Measurements from ENCODE around the gene TLE4. TPM values are rescaled to one million over a fixed set of nuclear protein-coding genes. Genes with fewer than 3 reads are reported as not detected.

Gene TLE4
- total and polyA plus RNA-seq, 2 of the 13 experiments (the other 11 are each of a cell fraction or from before 2014, with no cell fraction given) = 2.0 to 2.3 TPM

DNA sequence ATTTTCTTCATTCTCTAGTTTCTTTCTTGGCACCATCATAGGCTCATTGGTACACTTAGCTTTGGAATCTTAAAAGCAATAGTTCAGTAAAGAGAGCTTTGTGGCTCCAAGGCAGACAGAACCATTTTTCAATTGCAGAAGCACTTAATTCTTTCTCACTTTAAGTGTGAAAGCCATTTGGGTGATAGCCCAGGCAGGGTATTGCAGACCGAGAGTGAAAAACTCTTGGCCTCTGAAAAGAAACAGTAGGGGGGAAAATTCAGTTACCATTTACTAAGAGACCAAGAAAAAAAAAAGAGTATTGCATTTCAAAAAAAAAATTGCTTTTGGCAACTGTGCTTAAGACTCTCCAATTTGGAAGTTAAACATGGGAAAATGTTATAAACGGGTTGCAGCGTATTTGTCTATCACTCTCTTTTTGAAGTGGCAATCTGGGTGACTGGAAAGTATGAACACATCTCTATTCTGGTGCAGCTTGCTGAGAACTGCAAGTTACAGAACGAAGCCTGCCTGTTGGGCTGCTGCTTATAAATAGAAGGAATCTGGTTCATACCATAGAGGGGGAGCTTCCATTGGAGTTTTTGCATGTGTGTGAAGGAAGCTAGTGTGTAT, 170.5 kb downstream of the TLE4 start (continued):
- TF ChIP-seq ARID5B (CRISPR knock-in tag; IDR thresholded peaks at IDR 0.05) (no peak), GLI4 (CRISPR knock-in tag; IDR thresholded peaks at IDR 0.05; ENCODE audit: borderline replicate concordance) (no peak), FIP1L1 (IDR thresholded peaks at IDR 0.05; ENCODE audit: borderline replicate concordance, insufficient read depth, low read depth, low read length) (no peak), ZNF607 (CRISPR knock-in tag; IDR thresholded peaks at IDR 0.05; ENCODE audit: borderline replicate concordance) (no peak), SP5 (CRISPR knock-in tag; IDR thresholded peaks at IDR 0.05; ENCODE audit: borderline replicate concordance, low read depth) (no peak), HES4 (CRISPR knock-in tag; IDR thresholded peaks at IDR 0.05; ENCODE audit: borderline replicate concordance) (no peak), TSC22D2 (CRISPR knock-in tag; IDR thresholded peaks at IDR 0.05; ENCODE audit: borderline replicate concordance) (no peak), ZNF891 (CRISPR knock-in tag; IDR thresholded peaks at IDR 0.05) (no peak)

DNA sequence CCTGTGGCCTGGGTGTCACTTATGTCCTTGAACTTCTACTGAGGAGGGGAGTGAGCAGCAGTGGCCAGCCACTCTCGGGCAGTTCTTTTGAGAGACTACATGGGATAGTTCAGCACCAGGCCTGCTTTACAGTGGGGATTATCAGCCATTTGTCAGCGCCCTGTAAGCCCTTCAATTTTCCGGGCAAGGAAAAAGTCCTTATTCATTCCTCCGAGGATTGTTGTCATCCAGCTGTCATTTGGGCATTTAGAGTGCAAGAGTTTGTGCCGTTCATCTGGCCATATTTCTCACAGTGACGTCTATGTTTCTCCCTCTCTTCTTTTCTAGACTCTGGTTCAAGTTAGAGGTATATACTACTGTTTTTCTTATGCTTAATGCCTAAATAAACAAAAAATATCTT, 172.8 kb downstream of the TLE4 start:
- ChIA-PET CTCF (ENCODE audit: low intra/inter-chr PET ratio, low total read pairs) (no interaction called here), POLR2A (no interaction called here)
- H3K36me3 ChIP-seq (replicated peaks in 1 of 2; ENCODE audit: control insufficient read depth in 1 of 2, insufficient read depth in 2 of 2, low read length in 2 of 2) = no peaks in the 10 kb centered on the region
- in situ Hi-C loops (cut with HindIII; ENCODE audit: extremely low pct_ligation_motif_present, low pct_unique_long_range_greater_than_20kb) = no loop called here
- no TSS peak for BruUV-seq (replicated peaks)
- intact Hi-C loops (cut with micrococcal nuclease; ENCODE audit: unreplicated experiment) = no loop called here
- H3K79me2 ChIP-seq (ENCODE audit: insufficient read depth, low read length) = no peaks in the 10 kb centered on the region
- H2AFZ ChIP-seq (ENCODE audit: low read length) = no peak overlapping the region
- ATAC-seq (no peak), FAIRE-seq (no peak), DNase-seq (ENCODE audit: low spot score) (no peak)
- WGBS (ENCODE audit: low lambda C conversion rate) = 21% methylated on average over 4 of the region's 6 CpGs
- no peaks in the 10 kb centered on the region for H3K27me3 ChIP-seq (ENCODE audit: control insufficient read depth in 1 of 2, insufficient read depth in 2 of 2, low read length in 2 of 2)
- no peaks in the 10 kb centered on the region for H4K20me1 ChIP-seq (ENCODE audit: insufficient read depth, low read length)
- no peak overlapping the region for H3K4me2 ChIP-seq (ENCODE audit: low read depth, low read length)
- H3K4me3 ChIP-seq (replicated peaks in 1 of 3; ENCODE audit: insufficient read depth in 1 of 3, low read depth in 2 of 3, low read length in 3 of 3) = no peak overlapping the region
- H3K9ac ChIP-seq (ENCODE audit: insufficient read depth, low read depth, low read length) = no peak overlapping the region
- H3K4me1 ChIP-seq (ENCODE audit: insufficient read depth, low read length) = no peaks in the 10 kb centered on the region
- peaks cover 24% of the 10 kb centered on the region for H3K9me3 ChIP-seq (ENCODE audit: low read length)
- H3K27ac ChIP-seq (ENCODE audit: extremely low read length, insufficient read depth, low read length) = no peak overlapping the region
- no peak for TF ChIP-seq DNMT1 (CRISPR knock-in tag; IDR thresholded peaks at IDR 0.05)
- no peak for TF ChIP-seq ZNF256 (CRISPR knock-in tag; conservative IDR thresholded peaks at IDR 0.05)
- no peak for TF ChIP-seq ATF5 (CRISPR knock-in tag; IDR thresholded peaks at IDR 0.05; ENCODE audit: low read depth)
- no peak for TF ChIP-seq ZBTB26 (CRISPR knock-in tag; IDR thresholded peaks at IDR 0.05; ENCODE audit: borderline replicate concordance)
- TF ChIP-seq, protein P1, sequence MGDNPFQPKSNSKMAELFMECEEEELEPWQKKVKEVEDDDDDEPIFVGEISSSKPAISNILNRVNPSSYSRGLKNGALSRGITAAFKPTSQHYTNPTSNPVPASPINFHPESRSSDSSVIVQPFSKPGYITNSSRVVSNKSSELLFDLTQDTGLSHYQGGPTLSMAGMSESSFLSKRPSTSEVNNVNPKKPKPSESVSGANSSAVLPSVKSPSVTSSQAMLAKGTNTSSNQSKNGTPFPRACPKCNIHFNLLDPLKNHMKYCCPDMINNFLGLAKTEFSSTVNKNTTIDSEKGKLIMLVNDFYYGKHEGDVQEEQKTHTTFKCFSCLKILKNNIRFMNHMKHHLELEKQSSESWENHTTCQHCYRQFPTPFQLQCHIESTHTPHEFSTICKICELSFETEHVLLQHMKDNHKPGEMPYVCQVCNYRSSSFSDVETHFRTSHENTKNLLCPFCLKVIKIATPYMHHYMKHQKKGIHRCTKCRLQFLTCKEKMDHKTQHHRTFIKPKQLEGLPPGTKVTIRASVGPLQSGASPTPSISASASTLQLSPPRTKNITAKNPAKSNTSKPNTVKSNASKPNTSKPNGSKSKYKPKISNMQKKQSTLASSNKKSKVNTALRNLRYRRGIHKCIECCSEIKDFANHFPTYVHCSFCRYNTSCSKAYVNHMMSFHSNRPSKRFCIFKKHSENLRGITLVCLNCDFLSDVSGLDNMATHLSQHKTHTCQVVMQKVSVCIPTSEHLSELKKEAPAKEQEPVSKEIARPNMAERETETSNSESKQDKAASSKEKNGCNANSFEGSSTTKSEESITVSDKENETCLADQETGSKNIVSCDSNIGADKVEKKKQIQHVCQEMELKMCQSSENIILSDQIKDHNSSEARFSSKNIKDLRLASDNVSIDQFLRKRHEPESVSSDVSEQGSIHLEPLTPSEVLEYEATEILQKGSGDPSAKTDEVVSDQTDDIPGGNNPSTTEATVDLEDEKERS (CRISPR knock-in tag; IDR thresholded peaks at IDR 0.05) = no peak
- no peak for TF ChIP-seq PTBP1 (IDR thresholded peaks at IDR 0.05; ENCODE audit: low read depth, low read length, poor library complexity, severe bottlenecking)

Data from HepG2 (cell line).